Activated CD8-positive, alpha-beta memory T cell treated with anti-CD3 and anti-CD28 coated beads for 48 hours (primary cell): Measurements from ENCODE around the gene DNAJC18.

Experiments used
- DNase-seq, 3 experiments: peaks; one replicate each; pipeline ENCODE4 v3.0.0-alpha.2; 2020; ENCODE audit warnings: low read depth in 2 of 3, low spot score in 2 of 3

The DNAJC18 gene

DNA sequence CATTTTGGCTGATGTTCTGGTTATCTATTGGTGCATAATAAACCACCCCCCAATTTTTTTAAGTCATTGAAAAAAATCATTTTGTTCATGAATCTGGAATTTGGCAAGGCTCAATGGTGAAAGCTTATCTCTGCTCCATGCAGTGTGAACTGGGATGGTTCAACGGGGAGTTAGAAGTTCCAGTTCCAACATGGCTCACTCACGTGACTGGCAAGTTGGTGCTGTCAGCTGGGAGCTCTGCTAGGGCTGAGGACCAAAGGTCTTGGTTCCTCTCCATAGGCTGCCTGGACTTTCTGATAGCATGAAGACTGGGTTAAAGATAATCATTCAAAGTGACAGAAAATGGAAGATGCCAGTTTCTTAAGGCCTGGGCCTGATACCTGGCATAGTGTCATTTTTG, 32.4 kb downstream of the DNAJC18 start:
- no peak for DNase-seq

GRCh38 chr5:139404484-139404840, 34.9 kb downstream of the DNAJC18 start:
- no peak for DNase-seq

- DNase-seq, result peak; percentile 87 to 95 (median 95)
Observed at GRCh38 chr5:139403787-139404483, 35.4 kb downstream of the DNAJC18 start, which contains the start of gene SPATA24. Gene SPATA24 (minus strand): TSS chr5:139404089. CDS start chr5:139404060, 29 bp downstream.

GRCh38 chr5:139403418-139403786, 35.9 kb downstream of the DNAJC18 start:
- DNase-seq, result no peak

GRCh38 chr5:139402561-139403158, 36.7 kb downstream of the DNAJC18 start:
- no peak for DNase-seq

DNA sequence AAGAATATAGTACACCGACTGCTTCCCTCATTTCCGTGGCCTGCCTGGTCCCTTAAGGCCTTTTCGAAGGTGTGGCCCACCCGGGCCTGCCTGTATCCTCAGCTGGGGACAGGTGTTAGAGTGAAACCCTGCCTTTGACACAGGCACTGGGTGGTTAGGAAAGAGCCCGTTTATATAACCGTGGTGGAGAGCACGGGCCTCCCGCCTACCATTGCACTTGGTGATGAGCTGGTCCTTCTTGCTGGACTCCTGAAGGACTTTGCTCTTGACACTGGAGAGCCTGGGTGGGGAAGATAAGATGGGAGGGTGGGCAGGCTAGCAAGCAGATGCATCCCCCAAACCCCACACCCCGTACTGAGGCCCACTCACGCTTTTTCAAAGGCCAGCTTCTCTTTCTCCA, 37.8 kb downstream of the DNAJC18 start:
- DNase-seq, result no peak

GRCh38 chr5:139399501-139400121, 39.7 kb downstream of the DNAJC18 start:
- no peak for DNase-seq

GRCh38 chr5:139397921-139398320, 41.4 kb downstream of the DNAJC18 start:
- no peak for DNase-seq

- no peak for DNase-seq
Observed at GRCh38 chr5:139396691-139397090, 42.6 kb downstream of the DNAJC18 start.

DNA sequence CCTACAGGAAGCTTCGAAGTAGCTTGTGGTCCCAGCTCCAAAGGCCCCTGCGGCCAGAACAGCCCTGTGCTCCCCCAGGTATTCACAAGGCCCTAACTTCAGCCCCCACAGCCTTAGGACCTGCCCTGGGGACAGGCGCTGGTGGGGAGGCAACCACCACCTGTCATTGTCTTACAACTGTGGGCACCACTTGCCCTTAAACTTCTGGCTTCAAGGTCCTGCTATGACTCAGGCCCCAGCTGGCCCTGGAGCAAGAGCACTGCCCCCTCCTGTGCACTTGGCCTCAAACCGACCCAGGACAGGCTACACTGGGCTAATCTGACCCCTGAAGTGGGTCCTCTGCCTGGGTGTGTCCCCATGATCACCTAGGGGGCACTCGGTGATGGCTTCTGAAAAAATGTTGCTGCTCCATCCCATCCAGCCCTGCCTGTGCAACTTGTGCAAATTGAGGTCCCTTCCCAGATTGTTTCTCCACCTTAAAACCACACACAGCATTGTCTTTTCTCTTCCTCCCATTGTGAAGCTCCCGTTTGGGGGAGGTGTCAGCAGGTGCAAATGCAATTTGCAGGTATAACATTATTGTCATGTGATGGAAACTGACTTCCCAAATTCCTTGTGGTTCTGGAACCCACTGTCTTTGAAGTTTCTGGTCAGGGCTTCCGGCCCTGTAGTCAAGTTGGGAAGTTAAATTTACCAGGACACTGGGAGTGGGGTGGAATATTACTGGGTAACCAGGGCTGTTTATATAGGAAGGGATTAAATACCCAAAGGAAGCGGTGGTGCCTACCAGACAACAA, 43.3 kb downstream of the DNAJC18 start:
- DNase-seq, result no peak

DNA sequence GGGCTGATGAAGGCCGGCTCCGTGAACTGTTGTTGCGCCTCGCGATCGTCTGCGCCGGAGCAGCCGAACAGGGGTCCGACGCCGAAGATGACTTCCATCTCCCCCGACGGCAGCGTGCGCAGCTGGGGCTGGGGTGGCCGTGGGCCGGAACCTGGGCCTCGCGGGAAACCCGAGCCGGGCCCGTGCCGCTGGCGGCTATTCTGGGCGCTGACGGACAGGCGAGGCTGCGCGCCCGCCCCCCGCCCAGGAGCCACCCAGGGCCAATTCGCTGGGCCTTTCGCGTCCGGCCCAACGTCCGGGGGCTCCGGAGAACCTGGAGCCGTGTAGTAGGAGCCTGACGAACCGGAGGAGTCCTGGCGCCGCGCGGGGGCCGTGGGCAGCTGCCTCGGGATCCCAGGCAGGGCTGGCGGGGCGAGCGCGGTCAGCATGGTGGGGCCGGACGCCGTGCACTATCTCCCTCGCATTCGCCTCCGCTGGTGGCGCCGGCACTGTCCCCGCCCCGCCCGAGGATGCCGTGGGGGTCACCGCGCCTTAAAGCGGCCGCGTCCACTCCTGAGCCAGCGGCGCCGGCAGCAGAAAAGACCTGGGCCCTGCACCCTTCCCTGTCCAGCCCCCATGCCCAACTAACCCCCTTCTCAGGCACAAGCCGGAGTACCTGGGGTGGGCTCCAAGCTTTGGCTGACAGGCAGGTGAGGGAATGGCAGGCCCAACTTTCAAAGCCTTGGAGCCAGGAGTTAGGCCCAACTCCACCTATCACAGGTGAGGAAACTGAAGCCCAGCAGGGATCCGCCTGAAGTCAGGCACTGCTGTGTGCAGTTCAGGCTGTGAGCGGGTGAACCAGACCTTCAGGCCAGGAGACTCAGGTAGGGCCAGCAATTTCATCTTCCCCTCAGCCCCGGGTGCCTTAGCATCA, 44.4 kb downstream of the DNAJC18 start, which contains the start of gene PROB1:
Gene PROB1, minus strand, starts transcription at position 451 of the 913 bp plus-strand sequence. Its CDS starts 23 bp downstream, at position 428.
- no peak for DNase-seq

- peak in 2 of 3 experiments; percentile 51 to 53 for DNase-seq
Observed at GRCh38 chr5:139394123-139394653, 45.1 kb downstream of the DNAJC18 start.

DNA sequence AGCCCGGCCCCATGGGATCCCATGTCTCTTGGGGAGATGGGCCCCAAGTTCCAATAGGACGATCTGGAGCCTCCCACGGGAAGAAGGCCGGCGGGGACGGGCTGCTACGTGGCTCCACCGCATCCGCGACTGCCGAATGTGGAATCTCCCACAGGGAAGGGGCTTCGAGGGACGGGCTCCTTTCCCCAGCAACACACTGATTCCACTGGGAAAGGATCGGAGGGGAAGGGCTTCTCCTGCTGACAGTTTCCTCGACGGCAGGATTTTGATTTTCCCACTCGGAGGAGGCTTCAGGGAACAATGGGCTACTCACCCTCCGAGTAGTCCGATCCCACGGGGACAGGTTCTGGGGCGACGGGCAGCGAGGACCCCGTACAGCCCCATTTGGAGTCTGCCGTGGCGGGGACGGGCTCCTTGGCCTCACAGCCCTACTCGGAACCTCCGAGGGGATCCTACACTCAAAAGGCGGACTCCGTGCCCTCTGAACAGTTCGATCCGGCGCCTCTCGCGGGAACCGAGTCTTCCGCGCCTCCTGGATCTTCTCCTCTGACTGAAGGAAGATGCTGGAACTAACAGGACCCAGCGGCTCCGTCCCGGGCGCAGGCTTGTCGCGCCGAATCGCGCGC, 45.7 kb downstream of the DNAJC18 start:
- no peak for DNase-seq

- peak; percentile 76 to 79 (median 78) for DNase-seq
Observed at GRCh38 chr5:139392678-139393496, 46.4 kb downstream of the DNAJC18 start.

DNA sequence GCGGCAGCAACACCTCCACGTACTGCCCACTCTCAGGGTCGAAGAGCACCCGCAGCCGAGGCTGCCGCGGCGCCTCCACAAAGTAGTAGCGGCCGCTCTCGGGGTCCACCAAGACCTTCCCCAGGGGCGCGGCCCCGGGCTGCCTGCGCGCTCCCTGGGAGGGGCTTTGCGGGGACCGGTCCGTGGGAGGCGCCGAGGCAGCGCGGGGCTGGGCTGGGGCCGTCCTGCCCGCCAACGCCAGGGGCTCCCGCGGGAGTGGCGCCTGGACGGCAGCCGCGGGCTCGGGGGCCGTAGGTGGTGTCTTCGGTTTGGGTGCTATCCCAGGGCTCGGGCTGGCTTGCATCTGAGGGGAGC, 47.0 kb downstream of the DNAJC18 start:
- no peak for DNase-seq

- no peak for DNase-seq
Observed at GRCh38 chr5:139391570-139392323, 47.6 kb downstream of the DNAJC18 start.

- no peak for DNase-seq
Observed at GRCh38 chr5:139390639-139391569, 48.4 kb downstream of the DNAJC18 start.
